Measurements from ENCODE around the gene FLNB. TPM values are rescaled to one million over a fixed set of nuclear protein-coding genes. Genes with fewer than 3 reads are reported as not detected.

Gene FLNB
- total RNA-seq, 2 donors from 2014 or later, result 104 to 121 TPM

DNA sequence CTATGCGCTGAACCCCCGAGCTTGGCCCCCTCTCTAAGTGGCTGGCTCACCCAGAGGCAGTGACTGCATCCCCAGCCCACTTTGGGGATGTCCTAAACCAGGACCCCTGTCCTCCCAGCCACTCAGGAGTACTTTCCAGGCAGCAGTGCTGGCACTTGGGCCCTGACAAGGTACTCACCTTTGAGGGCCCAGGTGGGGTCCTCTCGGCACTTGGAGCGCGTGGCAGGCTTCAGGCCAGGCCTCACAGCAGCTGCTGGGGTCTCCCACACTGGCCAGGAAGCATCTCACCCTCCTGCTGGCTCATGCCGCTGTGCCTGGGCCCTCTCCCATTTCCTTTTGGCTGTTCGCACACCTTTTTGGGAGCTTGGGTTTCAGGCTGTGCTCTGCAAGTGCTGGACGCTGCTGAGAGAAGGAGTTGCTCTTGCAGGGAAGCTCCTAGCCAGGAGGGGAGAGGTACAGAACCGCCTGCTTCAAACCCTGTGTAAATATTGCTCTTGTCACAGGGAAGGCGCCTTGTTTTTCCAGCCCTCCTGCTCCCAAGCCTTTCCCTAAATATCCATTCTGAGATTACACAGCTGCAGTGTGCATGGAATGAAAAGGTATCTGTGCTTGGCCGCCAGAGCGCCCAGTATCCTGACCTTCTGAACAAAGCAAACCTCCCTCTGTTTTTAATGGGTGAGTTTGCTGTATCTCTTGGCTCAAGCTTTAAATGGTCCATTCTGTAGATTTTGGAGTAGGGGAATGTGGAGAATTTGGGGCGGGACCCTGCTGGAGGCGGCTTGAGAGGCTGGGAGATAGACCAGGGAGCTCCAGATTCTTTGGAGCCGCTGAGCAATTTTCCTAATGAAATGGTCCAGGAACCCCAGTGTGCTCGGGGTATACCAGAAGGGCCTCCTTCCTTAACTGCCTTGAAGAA is 156.9 kb downstream of the FLNB start:
- DNase-seq, result peak; percentile 62 to 75 (median 73)
- Histone ChIP-seq H3K36me3 (replicated peaks in 1 of 2; ENCODE audit: insufficient read depth in 1 of 2, low read depth in 2 of 2) (peaks cover 0 to 5% of the 10 kb centered on the region in 2 donors), H3K27ac (peak overlapping the region; percentile 88 to 97 (median 94)), H3K4me3 (no peak overlapping the region), H3K27me3 (no peaks in the 10 kb centered on the region), H3K9me3 (no peaks in the 10 kb centered on the region), H3K4me1 (peaks cover 71% of the 10 kb centered on the region)
- intact Hi-C loops (cut with DNase I), result no loop called here
- WGBS, 2 donors, result 38% methylated on average over 10 to 16 of the region's 16 CpGs
- TF ChIP-seq, protein P1, sequence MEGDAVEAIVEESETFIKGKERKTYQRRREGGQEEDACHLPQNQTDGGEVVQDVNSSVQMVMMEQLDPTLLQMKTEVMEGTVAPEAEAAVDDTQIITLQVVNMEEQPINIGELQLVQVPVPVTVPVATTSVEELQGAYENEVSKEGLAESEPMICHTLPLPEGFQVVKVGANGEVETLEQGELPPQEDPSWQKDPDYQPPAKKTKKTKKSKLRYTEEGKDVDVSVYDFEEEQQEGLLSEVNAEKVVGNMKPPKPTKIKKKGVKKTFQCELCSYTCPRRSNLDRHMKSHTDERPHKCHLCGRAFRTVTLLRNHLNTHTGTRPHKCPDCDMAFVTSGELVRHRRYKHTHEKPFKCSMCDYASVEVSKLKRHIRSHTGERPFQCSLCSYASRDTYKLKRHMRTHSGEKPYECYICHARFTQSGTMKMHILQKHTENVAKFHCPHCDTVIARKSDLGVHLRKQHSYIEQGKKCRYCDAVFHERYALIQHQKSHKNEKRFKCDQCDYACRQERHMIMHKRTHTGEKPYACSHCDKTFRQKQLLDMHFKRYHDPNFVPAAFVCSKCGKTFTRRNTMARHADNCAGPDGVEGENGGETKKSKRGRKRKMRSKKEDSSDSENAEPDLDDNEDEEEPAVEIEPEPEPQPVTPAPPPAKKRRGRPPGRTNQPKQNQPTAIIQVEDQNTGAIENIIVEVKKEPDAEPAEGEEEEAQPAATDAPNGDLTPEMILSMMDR (IDR thresholded peaks at IDR 0.05), result peak in 1 of 7 experiments; percentile 4
- peak in 2 of 3 donors; percentile 41 to 49 for TF ChIP-seq POLR2A (IDR thresholded peaks at IDR 0.05)
- ATAC-seq, result peak; percentile 43

- ATAC-seq, result no peak
- Histone ChIP-seq H3K27ac (peak overlapping the region in 3 of 4 donors; percentile 7 to 88 (median 26)), H3K4me3 (no peak overlapping the region), H3K4me1 (peaks cover 55% of the 10 kb centered on the region), H3K9me3 (no peaks in the 10 kb centered on the region), H3K27me3 (no peaks in the 10 kb centered on the region), H3K36me3 (replicated peaks in 1 of 2; ENCODE audit: insufficient read depth in 1 of 2, low read depth in 2 of 2) (peaks cover 0 to 9% of the 10 kb centered on the region in 2 donors)
- TF ChIP-seq POLR2A (IDR thresholded peaks at IDR 0.05), result no peak
- TF ChIP-seq, protein P1 (IDR thresholded peaks at IDR 0.05), result peak; percentile 69 to 91 (median 79)
- WGBS, 2 donors, result 91 to 92% methylated on average over 12 to 14 of the region's 16 CpGs
- peak; percentile 68 to 81 (median 74) for DNase-seq
- intact Hi-C loops (cut with DNase I), result no loop called here
These were observed 159.5 kb downstream of the FLNB start for GRCh38 chr3:58167431-58168351.

GRCh38 chr3:58168498-58168897 is 160.3 kb downstream of the FLNB start:
- H3K36me3 ChIP-seq (replicated peaks in 1 of 2; ENCODE audit: insufficient read depth in 1 of 2, low read depth in 2 of 2), result peaks cover 0 to 9% of the 10 kb centered on the region in 2 donors
- H3K4me1 ChIP-seq, result peaks cover 55% of the 10 kb centered on the region
- ATAC-seq (no peak), DNase-seq (no peak)
- no peak overlapping the region for H3K4me3 ChIP-seq
- TF ChIP-seq, protein P1 (IDR thresholded peaks at IDR 0.05), result no peak
- TF ChIP-seq POLR2A (IDR thresholded peaks at IDR 0.05), result no peak
- H3K27me3 ChIP-seq, result no peaks in the 10 kb centered on the region
- intact Hi-C loops (cut with DNase I), result no loop called here
- no peak overlapping the region for H3K27ac ChIP-seq
- no peaks in the 10 kb centered on the region for H3K9me3 ChIP-seq
- WGBS, 2 donors, result 73 to 83% methylated on average over 7 of the region's 7 CpGs

DNA sequence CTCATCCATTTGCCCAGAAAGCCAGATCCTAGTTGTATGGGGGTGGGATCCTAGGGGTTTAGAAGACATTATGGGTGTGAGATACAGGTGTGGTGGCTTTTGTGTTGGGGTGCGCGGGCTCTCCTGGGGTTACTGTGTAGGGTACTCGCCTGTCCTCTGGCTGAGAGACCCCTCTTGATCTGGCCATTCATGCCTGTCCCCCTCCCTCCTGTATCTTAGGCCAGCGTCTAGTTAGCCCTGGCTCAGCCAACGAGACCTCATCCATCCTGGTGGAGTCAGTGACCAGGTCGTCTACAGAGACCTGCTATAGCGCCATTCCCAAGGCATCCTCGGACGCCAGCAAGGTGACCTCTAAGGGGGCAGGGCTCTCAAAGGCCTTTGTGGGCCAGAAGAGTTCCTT is 161.1 kb downstream of the FLNB start:
- no peak for TF ChIP-seq POLR2A (IDR thresholded peaks at IDR 0.05)
- TF ChIP-seq, protein P1 (IDR thresholded peaks at IDR 0.05), result no peak
- Histone ChIP-seq H3K4me3 (no peak overlapping the region), H3K36me3 (replicated peaks in 1 of 2; ENCODE audit: insufficient read depth in 1 of 2, low read depth in 2 of 2) (peaks cover 0 to 9% of the 10 kb centered on the region in 2 donors), H3K4me1 (peaks cover 55% of the 10 kb centered on the region), H3K9me3 (no peaks in the 10 kb centered on the region), H3K27ac (no peak overlapping the region), H3K27me3 (no peaks in the 10 kb centered on the region)
- 95 to 98% methylated on average over 8 to 9 of the region's 9 CpGs for WGBS, 2 donors
- intact Hi-C loops (cut with DNase I), result no loop called here
- DNase-seq (no peak), ATAC-seq (no peak)
